ENCODE measurements around the gene PLCB3. TPM values are rescaled to one million over a fixed set of nuclear protein-coding genes. Genes with fewer than 3 reads are reported as not detected.

Gene PLCB3
- total and polyA plus RNA-seq, 2 donors (not counting 3 experiments of a cell fraction or from before 2014, with no cell fraction given), result 32.3 to 61.1 TPM

- ChIA-PET POLR2A (no interaction called here), CTCF (interaction anchor here (0.7 to 6.7 kb wide), 4 partner anchors 11 to 101 kb away, joined by 4 to 413 read pairs (median 28); partner anchors contain the start of genes FERMT3, PRDX5 and TRMT112)
- DNase-seq (ENCODE audit: low read depth, low spot score) (no peak), FAIRE-seq (no peak)
- no peak overlapping the region for H3K27ac ChIP-seq (ENCODE audit: insufficient read depth, low read depth, low read length)
- peaks cover 10% of the 10 kb centered on the region for H3K79me2 ChIP-seq (ENCODE audit: control insufficient read depth, insufficient read depth, low read length)
- H2AFZ ChIP-seq (ENCODE audit: low read depth, low read length), result peak overlapping the region; percentile 57
- no peaks in the 10 kb centered on the region for H3K9me1 ChIP-seq (replicated peaks; ENCODE audit: control insufficient read depth, extremely low read depth, insufficient read depth, low read length)
- H3K9ac ChIP-seq (replicated peaks; ENCODE audit: extremely low read depth, insufficient read depth, low read length), result peak overlapping the region; percentile 55
- H4K20me1 ChIP-seq (replicated peaks; ENCODE audit: control insufficient read depth, extremely low read depth, insufficient read depth, low read length), result no peaks in the 10 kb centered on the region
- peaks cover 6% of the 10 kb centered on the region for H3K4me1 ChIP-seq (ENCODE audit: control insufficient read depth, extremely low read depth, insufficient read depth, low read length)
- no peaks in the 10 kb centered on the region for H3K36me3 ChIP-seq (ENCODE audit: control insufficient read depth in 2 of 2, extremely low read depth in 1 of 2, insufficient read depth in 2 of 2, low read length in 2 of 2)
- H3K27me3 ChIP-seq (ENCODE audit: control insufficient read depth in 2 of 2, insufficient read depth in 2 of 2, low read length in 2 of 2), result no peaks in the 10 kb centered on the region
- TF ChIP-seq FOS (IDR thresholded peaks at IDR 0.05; ENCODE audit: borderline replicate concordance, insufficient read depth, low read length) (no peak), JUN (IDR thresholded peaks at IDR 0.05; ENCODE audit: borderline replicate concordance, insufficient read depth, insufficient read length, low read depth) (no peak), CTCF (IDR thresholded peaks at IDR 0.05; ENCODE audit: extremely low read depth in 1 of 2, insufficient read depth in 1 of 2, low read depth in 1 of 2, low read length in 2 of 2) (no peak), MAX (IDR thresholded peaks at IDR 0.05; ENCODE audit: insufficient read depth, insufficient read length) (no peak), POLR2A (IDR thresholded peaks at IDR 0.05; ENCODE audit: low read depth, low read length) (no peak), GATA2 (IDR thresholded peaks at IDR 0.05; ENCODE audit: insufficient read depth, insufficient read length, low read depth, low read length) (no peak), EZH2 (IDR thresholded peaks at IDR 0.05; ENCODE audit: borderline replicate concordance, low read depth, low read length, severe bottlenecking) (no peak), MYC (IDR thresholded peaks at IDR 0.05; ENCODE audit: low read depth, low read length) (no peak), POLR2AphosphoS5 (IDR thresholded peaks at IDR 0.05; ENCODE audit: insufficient read depth, low read depth, low read length) (no peak)
- H3K4me2 ChIP-seq (ENCODE audit: insufficient read depth, low read length), result peak overlapping the region; percentile 60
- intact Hi-C loops (cut with micrococcal nuclease) (no loop called here), dilution Hi-C loops (cut with MboI; ENCODE audit: extremely low pct_ligation_motif_present, low sequenced_read_pairs) (no loop called here)
- no peaks in the 10 kb centered on the region for H3K9me3 ChIP-seq (replicated peaks; ENCODE audit: control insufficient read depth, insufficient read depth, low read length)
- no TSS peak for BruUV-seq (replicated peaks)
- peak overlapping the region; percentile 59 to 68 (median 66) for H3K4me3 ChIP-seq (replicated peaks in 1 of 3; ENCODE audit: insufficient read depth in 1 of 3, low read depth in 1 of 3, low read length in 3 of 3)
These were observed 55.2 kb downstream of the PLCB3 start for GRCh38 chr11:64306563-64306875.

All from endothelial cell of umbilical vein (primary cell).